HepG2 (cell line): ENCODE measurements around the gene DCTN2. TPM values are rescaled to one million over a fixed set of nuclear protein-coding genes. Genes with fewer than 3 reads are reported as not detected.

Source experiments
- ATAC-seq: fragments of 200-7000 bp; cut with Tn5 transposase; 3 replicates; pipeline ENCODE4 v1.9.1; 2020; ENCODE audit warnings: mild to moderate bottlenecking, moderate library complexity
- BruUV-seq: library from RNA; stranded (reverse); fragments of 400-500 nt; replicated peaks from 2 replicates; lab custom pipeline; 2021; lab: Mats Ljungman, UMichigan
- CTCF ChIA-PET: fragments of 300-600 bp; formaldehyde crosslinking; extraction: SDS; loops from one replicate; lab custom pipeline; 2021; ENCODE audit warnings: low total read pairs, inconsistent platforms, low intra/inter-chr PET ratio; lab: Yijun Ruan, JAX
- POLR2A ChIA-PET: fragments of 350-600 bp; sonication (Branson Sonifier 250); formaldehyde crosslinking; loops from one replicate; lab custom pipeline; 2020; ENCODE audit warnings: antibody characterized with exemption, inconsistent platforms; lab: Yijun Ruan, JAX
- DNase-seq: peaks from one replicate; pipeline ENCODE4 v3.0.0-alpha.2; 2015; ENCODE audit warnings: low spot score
- FAIRE-seq: peaks from 3 replicates; lab custom pipeline; 2011; peaks lifted over from hg19 to GRCh38; lab: Jason Lieb, UNC
- H2AFZ ChIP-seq: one replicate; pipeline ENCODE4 v1.6.1; 2011; ENCODE audit warnings: low read length, inconsistent platforms
- H3K27ac ChIP-seq: fragments of 300-600 bp; 3 replicates; pipeline ENCODE4 v1.8.0; 2011; ENCODE audit warnings: mixed run types, mild to moderate bottlenecking, mixed read lengths, low read length, inconsistent platforms; ENCODE audit not compliant: insufficient read depth; ENCODE audit errors: extremely low read length
- H3K27me3 ChIP-seq, 2 experiments: fragments of 200-600 bp in 1 of 2; 2 replicates in 1 of 2; 3 replicates in 1 of 2; pipeline versions ENCODE4 v1.6.0 to v1.8.0; 2011; ENCODE audit warnings: low read length in 2 of 2, mild to moderate bottlenecking in 2 of 2, moderate library complexity in 2 of 2, inconsistent platforms in 1 of 2; ENCODE audit not compliant: insufficient read depth in 2 of 2, control insufficient read depth in 1 of 2
- H3K36me3 ChIP-seq, 2 experiments: fragments of 200-600 bp in 1 of 2; replicated peaks in 1 of 2; 2 replicates in 1 of 2; 3 replicates in 1 of 2; pipeline versions ENCODE4 v1.5.1 to v1.8.0; 2011; ENCODE audit warnings: low read length in 2 of 2, inconsistent platforms in 1 of 2; ENCODE audit not compliant: insufficient read depth in 2 of 2, control insufficient read depth in 1 of 2
- H3K4me1 ChIP-seq: 2 replicates; pipeline ENCODE4 v1.5.1; 2012; ENCODE audit warnings: low read length, inconsistent platforms; ENCODE audit not compliant: insufficient read depth
- H3K4me2 ChIP-seq: 2 replicates; pipeline ENCODE4 v1.6.0; 2011; ENCODE audit warnings: low read depth, low read length, inconsistent platforms
- H3K4me3 ChIP-seq, 3 experiments: fragments of 200-600 bp in 1 of 3; sonication (generic), shearing (Covaris generic) in 1 of 3; replicated peaks in 1 of 3; 2 replicates each; pipeline ENCODE4 v1.5.1; 2011 to 2016; ENCODE audit warnings: low read length in 3 of 3, inconsistent platforms in 2 of 3, low read depth in 2 of 3, mild to moderate bottlenecking in 2 of 3, control low read depth in 1 of 3, mixed read lengths in 1 of 3; ENCODE audit not compliant: insufficient read depth in 1 of 3
- H3K79me2 ChIP-seq: one replicate; pipeline ENCODE4 v1.6.1; 2011; ENCODE audit warnings: low read length, inconsistent platforms; ENCODE audit not compliant: insufficient read depth
- H3K9ac ChIP-seq: 2 replicates; pipeline ENCODE4 v1.6.0; 2011; ENCODE audit warnings: mild to moderate bottlenecking, low read depth, low read length, inconsistent platforms; ENCODE audit not compliant: insufficient read depth
- H3K9me3 ChIP-seq: 2 replicates; pipeline ENCODE4 v1.5.1; 2012; ENCODE audit warnings: mild to moderate bottlenecking, low read length
- H4K20me1 ChIP-seq: 2 replicates; pipeline ENCODE4 v1.6.0; 2011; ENCODE audit warnings: inconsistent platforms, mild to moderate bottlenecking, low read length, moderate library complexity; ENCODE audit not compliant: insufficient read depth
- BCLAF1 ChIP-seq: fragments of 450-650 bp; IDR thresholded peaks from 2 replicates; pipeline ENCODE4 v1.6.1; 2017; ENCODE audit warnings: mild to moderate bottlenecking
- DPF2 ChIP-seq: sonication (generic); formaldehyde crosslinking; IDR thresholded peaks from 2 replicates; pipeline ENCODE4 v1.4.0; 2020; ENCODE audit warnings: mild to moderate bottlenecking, low read depth, missing genetic modification reagents, borderline replicate concordance
- IKZF5 ChIP-seq: IDR thresholded peaks from 2 replicates; pipeline ENCODE4 v1.6.1; 2018; ENCODE audit warnings: missing genetic modification reagents, mild to moderate bottlenecking, missing compliant biosample characterization
- KDM2A ChIP-seq: sonication (generic); formaldehyde crosslinking; IDR thresholded peaks from 2 replicates; pipeline ENCODE4 v1.4.0; 2020; ENCODE audit warnings: low read depth, missing genetic modification reagents, borderline replicate concordance
- KDM5A ChIP-seq: fragments of 200-600 bp; sonication (generic); IDR thresholded peaks from 2 replicates; pipeline ENCODE4 v1.7.0; 2018; ENCODE audit warnings: antibody characterized with exemption, mild to moderate bottlenecking, low read length, borderline replicate concordance
- MIXL1 ChIP-seq: IDR thresholded peaks from 2 replicates; pipeline ENCODE4 v1.6.1; 2016
- U2AF2 ChIP-seq: fragments of 200-400 bp; formaldehyde crosslinking; IDR thresholded peaks from 2 replicates; pipeline ENCODE4 v1.6.1; 2017; ENCODE audit warnings: low read depth, mild to moderate bottlenecking, low read length
- ZBTB46 ChIP-seq: sonication (generic); formaldehyde crosslinking; IDR thresholded peaks from 2 replicates; pipeline ENCODE4 v1.4.0; 2020; ENCODE audit warnings: mild to moderate bottlenecking, missing genetic modification reagents, borderline replicate concordance
- ZC3H13 ChIP-seq: sonication (generic); formaldehyde crosslinking; IDR thresholded peaks from 2 replicates; pipeline ENCODE4 v1.8.1; 2023; ENCODE audit warnings: mild to moderate bottlenecking, missing genetic modification reagents, moderate library complexity
- ZIK1 ChIP-seq: sonication (generic); formaldehyde crosslinking; IDR thresholded peaks from 2 replicates; pipeline ENCODE4 v1.5.0; 2020; ENCODE audit warnings: mild to moderate bottlenecking, low read depth, missing genetic modification reagents, borderline replicate concordance
- WGBS: methylation state at CpG from one replicate; pipeline ENCODE4 v1.1.6; 2017; ENCODE audit warnings: low lambda C conversion rate; 5-methylcytosine and 5-hydroxymethylcytosine counted together
- in situ Hi-C: cut with HindIII; loops from 2 replicates; pipeline ENCODE4 v1.10.0; 2017; ENCODE audit warnings: low pct_unique_long_range_greater_than_20kb; ENCODE audit not compliant: extremely low pct_ligation_motif_present
- intact Hi-C: fragments of 100-400 bp; cut with micrococcal nuclease; formaldehyde crosslinking; loops from one replicate; pipeline ENCODE4 v1.10.0; 2022; ENCODE audit not compliant: unreplicated experiment
- polyA plus RNA-seq, 8 experiments: library from polyadenylated mRNA; depleted of rRNA in 3 of 8; stranded (reverse) in 7 of 8; unstranded in 1 of 8; fragments of >200 nt; fragmentation: Illumina TruSeq in 4 of 8; extraction: Trizol in 4 of 8; gene quantifications; 2 replicates each; pipeline versions ENCODE4 v1.2.1 to v1.2.3, GENCODE V29; 2011 to 2016; ENCODE audit warnings: low read depth in 4 of 8, missing spikeins in 1 of 8, mixed read lengths in 1 of 8; ENCODE audit not compliant: insufficient read depth in 1 of 8
- total RNA-seq, 5 experiments: library from RNA; depleted of rRNA; stranded (reverse); fragments of >200 nt; fragmentation: Illumina TruSeq; extraction: Trizol; gene quantifications; 2 replicates each; pipeline ENCODE4 v1.2.3, GENCODE V29; 2016; ENCODE audit warnings: low read depth in 1 of 5

Gene DCTN2
- total and polyA plus RNA-seq, 2 of the 13 experiments (the other 11 are each of a cell fraction or from before 2014, with no cell fraction given): 72.0 to 77.4 TPM

DNA sequence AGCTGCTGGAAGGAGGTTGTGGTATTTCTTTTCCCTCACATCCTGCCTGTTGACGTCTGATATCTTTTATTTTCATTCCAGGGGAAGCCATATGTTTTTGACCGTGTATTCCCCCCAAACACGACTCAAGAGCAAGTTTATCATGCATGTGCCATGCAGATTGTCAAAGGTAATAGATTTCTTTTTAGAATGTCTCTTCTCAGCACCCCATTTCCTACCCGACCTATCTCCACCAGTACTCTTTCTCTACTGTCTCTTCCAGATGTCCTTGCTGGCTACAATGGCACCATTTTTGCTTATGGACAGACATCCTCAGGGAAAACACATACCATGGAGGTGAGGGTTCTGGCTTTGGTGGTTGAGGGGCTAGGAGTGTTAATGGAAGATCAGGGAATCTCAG, 16.4 kb upstream of the DCTN2 start:
- Histone ChIP-seq H3K4me2 (no peak overlapping the region), H4K20me1 (no peaks in the 10 kb centered on the region), H2AFZ (no peak overlapping the region), H3K4me1 (no peaks in the 10 kb centered on the region), H3K36me3 (no peaks in the 10 kb centered on the region), H3K79me2 (no peaks in the 10 kb centered on the region), H3K4me3 (no peak overlapping the region), H3K27ac (no peak overlapping the region), H3K9ac (no peak overlapping the region), H3K27me3 (no peaks in the 10 kb centered on the region), H3K9me3 (no peaks in the 10 kb centered on the region)
- TF ChIP-seq BCLAF1 (no peak), DPF2 (CRISPR knock-in tag) (no peak), ZIK1 (CRISPR knock-in tag) (no peak), ZBTB46 (CRISPR knock-in tag) (no peak), ZC3H13 (CRISPR knock-in tag) (no peak), IKZF5 (CRISPR knock-in tag) (no peak), U2AF2 (no peak), KDM2A (CRISPR knock-in tag) (no peak), MIXL1 (CRISPR knock-in tag) (no peak), KDM5A (no peak)
- DNase-seq (no peak), FAIRE-seq (no peak), ATAC-seq (no peak)
- BruUV-seq: no TSS peak
- intact Hi-C loops (no loop called here), in situ Hi-C loops (no loop called here)
- 50% methylated on average over 4 of the region's 4 CpGs for WGBS
- ChIA-PET CTCF (no interaction called here), POLR2A (no interaction called here)
